ENCODE results near the gene CENPK. TPM values are rescaled to one million over a fixed set of nuclear protein-coding genes. Genes with fewer than 3 reads are reported as not detected.
"Not testable (repeated sequence)": the region's sequence is repeated elsewhere in the genome, so short reads cannot be mapped to it uniquely, and the experiment has no call there.

Gene CENPK
- total RNA-seq, 1 donor from 2014 or later = 7.0 TPM

DNA sequence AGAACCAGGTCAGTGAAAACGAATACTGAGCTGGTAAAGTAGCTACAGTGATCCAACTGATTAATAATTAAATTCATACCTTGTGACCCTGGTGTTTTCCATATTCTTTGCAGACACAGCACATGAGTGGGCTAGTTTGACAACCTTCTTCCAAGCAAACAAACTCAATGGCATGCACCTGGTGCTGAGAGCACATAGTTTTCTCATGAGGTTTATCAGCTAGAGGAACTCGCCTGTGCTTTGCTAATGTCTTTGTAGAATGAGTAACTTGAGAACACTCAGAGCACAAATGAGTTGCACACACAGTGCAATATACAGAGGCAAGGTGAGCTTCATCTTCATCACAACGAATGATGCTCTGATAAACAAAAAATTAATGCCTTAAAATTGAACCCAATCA is 48.6 kb upstream of the CENPK start:
- Histone ChIP-seq H4K20me1 (ENCODE audit: insufficient read depth, low read length) (no peaks in the 10 kb centered on the region), H3K4me3 (ENCODE audit: insufficient read depth, low read depth, low read length) (no peak overlapping the region), H3K79me2 (ENCODE audit: insufficient read depth, low read length) (peaks cover 10% of the 10 kb centered on the region), H3K4me2 (ENCODE audit: low read length) (peak overlapping the region; percentile 25), H3K27ac (ENCODE audit: low read depth, low read length) (no peak overlapping the region), H3K9me3 (ENCODE audit: insufficient read depth, low read depth, low read length) (no peaks in the 10 kb centered on the region), H3K9ac (ENCODE audit: low read length) (no peak overlapping the region), H3K4me1 (ENCODE audit: insufficient read depth, low read length) (peaks cover 4% of the 10 kb centered on the region), H2AFZ (ENCODE audit: low read depth, low read length) (no peak overlapping the region), H3K27me3 (ENCODE audit: insufficient read depth, low read length) (no peaks in the 10 kb centered on the region), H3K36me3 (ENCODE audit: insufficient read depth, low read length) (peaks cover 30% of the 10 kb centered on the region)
- TF ChIP-seq, protein P1, sequence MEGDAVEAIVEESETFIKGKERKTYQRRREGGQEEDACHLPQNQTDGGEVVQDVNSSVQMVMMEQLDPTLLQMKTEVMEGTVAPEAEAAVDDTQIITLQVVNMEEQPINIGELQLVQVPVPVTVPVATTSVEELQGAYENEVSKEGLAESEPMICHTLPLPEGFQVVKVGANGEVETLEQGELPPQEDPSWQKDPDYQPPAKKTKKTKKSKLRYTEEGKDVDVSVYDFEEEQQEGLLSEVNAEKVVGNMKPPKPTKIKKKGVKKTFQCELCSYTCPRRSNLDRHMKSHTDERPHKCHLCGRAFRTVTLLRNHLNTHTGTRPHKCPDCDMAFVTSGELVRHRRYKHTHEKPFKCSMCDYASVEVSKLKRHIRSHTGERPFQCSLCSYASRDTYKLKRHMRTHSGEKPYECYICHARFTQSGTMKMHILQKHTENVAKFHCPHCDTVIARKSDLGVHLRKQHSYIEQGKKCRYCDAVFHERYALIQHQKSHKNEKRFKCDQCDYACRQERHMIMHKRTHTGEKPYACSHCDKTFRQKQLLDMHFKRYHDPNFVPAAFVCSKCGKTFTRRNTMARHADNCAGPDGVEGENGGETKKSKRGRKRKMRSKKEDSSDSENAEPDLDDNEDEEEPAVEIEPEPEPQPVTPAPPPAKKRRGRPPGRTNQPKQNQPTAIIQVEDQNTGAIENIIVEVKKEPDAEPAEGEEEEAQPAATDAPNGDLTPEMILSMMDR (IDR thresholded peaks at IDR 0.05; ENCODE audit: insufficient read depth, low read depth, low read length) = no peak
- no peak for TF ChIP-seq EZH2 (IDR thresholded peaks at IDR 0.05; ENCODE audit: insufficient read depth, low read length)
- FAIRE-seq (no peak), DNase-seq (ENCODE audit: low read depth) (peak; percentile 53)
- no peaks in the 10 kb centered on the region for H3K9me3 Mint-ChIP-seq (ENCODE audit: unreplicated experiment)
- no peaks in the 10 kb centered on the region for H3K27me3 Mint-ChIP-seq (ENCODE audit: low read depth, unreplicated experiment)
- peaks cover 8% of the 10 kb centered on the region for H3K36me3 Mint-ChIP-seq (ENCODE audit: low read depth, unreplicated experiment)
- peaks cover 5% of the 10 kb centered on the region for H3K4me1 Mint-ChIP-seq (ENCODE audit: low read depth, unreplicated experiment)
- no peak overlapping the region for H3K27ac Mint-ChIP-seq (ENCODE audit: unreplicated experiment)
- no peak overlapping the region for H3K4me3 Mint-ChIP-seq (ENCODE audit: unreplicated experiment)

DNA sequence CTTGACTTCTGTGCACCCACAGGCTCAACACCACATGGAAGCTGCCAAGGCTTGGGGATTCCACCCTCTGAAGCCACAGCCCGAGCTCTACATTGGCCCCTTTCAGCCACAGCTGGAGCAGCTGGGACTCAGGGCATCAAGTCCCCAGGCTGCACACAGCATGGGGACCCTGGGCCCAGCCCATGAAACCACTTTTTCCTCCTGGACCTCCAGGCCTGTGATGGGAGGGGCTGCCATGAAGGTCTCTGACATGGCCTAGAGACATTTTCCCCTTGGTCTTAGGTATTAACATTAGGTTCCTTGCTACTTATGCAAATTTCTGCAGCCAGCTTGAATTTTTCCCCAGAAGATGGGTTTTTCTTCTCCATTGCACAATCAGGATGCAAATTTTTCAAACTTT is 38.8 kb upstream of the CENPK start:
- H3K9ac ChIP-seq (ENCODE audit: low read length); H3K4me3 ChIP-seq (ENCODE audit: insufficient read depth, low read depth, low read length); H3K9me3 ChIP-seq (ENCODE audit: insufficient read depth, low read depth, low read length); H3K27me3 ChIP-seq (ENCODE audit: insufficient read depth, low read length); H3K27ac ChIP-seq (ENCODE audit: low read depth, low read length); H3K4me1 ChIP-seq (ENCODE audit: insufficient read depth, low read length); H3K4me1 Mint-ChIP-seq (ENCODE audit: low read depth, unreplicated experiment); H3K79me2 ChIP-seq (ENCODE audit: insufficient read depth, low read length); H3K4me3 Mint-ChIP-seq (ENCODE audit: unreplicated experiment); H4K20me1 ChIP-seq (ENCODE audit: insufficient read depth, low read length); H3K27me3 Mint-ChIP-seq (ENCODE audit: low read depth, unreplicated experiment); DNase-seq (ENCODE audit: low read depth); H3K27ac Mint-ChIP-seq (ENCODE audit: unreplicated experiment); H3K4me2 ChIP-seq (ENCODE audit: low read length); H2AFZ ChIP-seq (ENCODE audit: low read depth, low read length); FAIRE-seq: not testable (repeated sequence)
- H3K36me3 ChIP-seq (ENCODE audit: insufficient read depth, low read length) = peaks cover 28% of the 10 kb centered on the region
- Mint-ChIP-seq H3K9me3 (ENCODE audit: unreplicated experiment) (peaks cover 24% of the 10 kb centered on the region), H3K36me3 (ENCODE audit: low read depth, unreplicated experiment) (peaks cover 57% of the 10 kb centered on the region)

DNA sequence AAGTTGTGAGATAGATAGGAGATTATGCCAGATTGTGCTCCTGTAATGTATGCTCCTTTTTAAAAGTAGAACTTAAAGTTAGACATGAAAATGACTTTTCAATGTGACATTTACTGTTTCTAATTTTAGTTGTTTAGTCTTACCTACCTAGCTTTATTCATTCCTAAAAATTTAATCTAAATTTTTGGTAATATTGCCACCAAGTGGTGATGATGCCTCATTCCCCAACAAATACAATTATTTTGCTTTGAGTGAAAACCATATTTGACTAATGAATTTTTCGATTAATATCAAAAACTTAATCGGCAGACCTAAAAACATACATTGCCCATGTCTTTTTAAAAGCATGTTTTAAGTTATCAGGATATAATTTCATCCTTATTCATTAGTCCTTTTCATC is 25.7 kb upstream of the CENPK start:
- FAIRE-seq (no peak), DNase-seq (ENCODE audit: low read depth) (no peak)
- Histone ChIP-seq H3K4me3 (ENCODE audit: insufficient read depth, low read depth, low read length) (no peak overlapping the region), H3K9ac (ENCODE audit: low read length) (no peak overlapping the region), H3K27ac (ENCODE audit: low read depth, low read length) (no peak overlapping the region), H3K9me3 (ENCODE audit: insufficient read depth, low read depth, low read length) (no peaks in the 10 kb centered on the region), H3K36me3 (ENCODE audit: insufficient read depth, low read length) (peaks cover 45% of the 10 kb centered on the region), H2AFZ (ENCODE audit: low read depth, low read length) (no peak overlapping the region), H4K20me1 (ENCODE audit: insufficient read depth, low read length) (no peaks in the 10 kb centered on the region), H3K4me2 (ENCODE audit: low read length) (no peak overlapping the region), H3K4me1 (ENCODE audit: insufficient read depth, low read length) (no peaks in the 10 kb centered on the region), H3K79me2 (ENCODE audit: insufficient read depth, low read length) (no peaks in the 10 kb centered on the region), H3K27me3 (ENCODE audit: insufficient read depth, low read length) (no peaks in the 10 kb centered on the region)
- H3K27me3 Mint-ChIP-seq (ENCODE audit: low read depth, unreplicated experiment) = no peaks in the 10 kb centered on the region
- H3K4me1 Mint-ChIP-seq (ENCODE audit: low read depth, unreplicated experiment) = no peaks in the 10 kb centered on the region
- no peak overlapping the region for H3K27ac Mint-ChIP-seq (ENCODE audit: unreplicated experiment)
- no peak overlapping the region for H3K4me3 Mint-ChIP-seq (ENCODE audit: unreplicated experiment)
- peaks cover 5% of the 10 kb centered on the region for H3K36me3 Mint-ChIP-seq (ENCODE audit: low read depth, unreplicated experiment)
- no peaks in the 10 kb centered on the region for H3K9me3 Mint-ChIP-seq (ENCODE audit: unreplicated experiment)
- TF ChIP-seq EZH2 (IDR thresholded peaks at IDR 0.05; ENCODE audit: insufficient read depth, low read length) = no peak
